Measurements from ENCODE around the gene ARHGEF28. TPM values are rescaled to one million over a fixed set of nuclear protein-coding genes. Genes with fewer than 3 reads are reported as not detected.

Gene ARHGEF28
- total RNA-seq, 1 donor from 2014 or later: 8.5 TPM

DNA sequence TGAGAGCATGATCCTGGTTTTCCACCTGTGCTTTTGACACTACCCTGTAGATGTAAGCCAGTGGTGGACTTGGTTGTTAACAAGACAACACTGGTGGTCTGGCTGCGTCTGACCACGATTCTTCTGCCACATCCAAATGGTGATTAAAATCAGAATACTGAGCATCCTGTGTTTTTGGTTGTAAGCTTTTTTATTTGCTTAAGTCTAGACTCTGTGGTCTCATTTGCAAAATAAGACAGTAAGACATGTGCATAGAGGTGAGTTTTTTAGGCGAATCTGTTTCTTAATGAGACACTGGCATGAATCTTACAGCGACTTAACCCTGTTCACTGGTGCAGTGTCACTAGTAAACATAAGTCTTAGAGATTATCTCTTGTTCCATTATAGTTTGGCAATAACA lies 165.4 kb downstream of the ARHGEF28 start:
- H3K79me2 ChIP-seq (ENCODE audit: insufficient read depth, low read length): no peaks in the 10 kb centered on the region
- no peak overlapping the region for H3K27ac Mint-ChIP-seq (ENCODE audit: unreplicated experiment)
- no peak overlapping the region for H2AFZ ChIP-seq (ENCODE audit: low read depth, low read length)
- FAIRE-seq (no peak), DNase-seq (ENCODE audit: low read depth) (no peak)
- no peak overlapping the region for H3K9ac ChIP-seq (ENCODE audit: low read length)
- H3K27me3 ChIP-seq (ENCODE audit: insufficient read depth, low read length): no peaks in the 10 kb centered on the region
- no peaks in the 10 kb centered on the region for H3K9me3 ChIP-seq (ENCODE audit: insufficient read depth, low read depth, low read length)
- H3K36me3 Mint-ChIP-seq (ENCODE audit: low read depth, unreplicated experiment): no peaks in the 10 kb centered on the region
- H3K27ac ChIP-seq (ENCODE audit: low read depth, low read length): no peak overlapping the region
- no peak overlapping the region for H3K4me3 Mint-ChIP-seq (ENCODE audit: unreplicated experiment)
- H3K36me3 ChIP-seq (ENCODE audit: insufficient read depth, low read length): no peaks in the 10 kb centered on the region
- H3K4me1 ChIP-seq (ENCODE audit: insufficient read depth, low read length): peaks cover 21% of the 10 kb centered on the region
- no peaks in the 10 kb centered on the region for H3K9me3 Mint-ChIP-seq (ENCODE audit: unreplicated experiment)
- H3K4me2 ChIP-seq (ENCODE audit: low read length): no peak overlapping the region
- peaks cover 12% of the 10 kb centered on the region for H3K4me1 Mint-ChIP-seq (ENCODE audit: low read depth, unreplicated experiment)
- TF ChIP-seq EZH2 (IDR thresholded peaks at IDR 0.05; ENCODE audit: insufficient read depth, low read length): no peak
- TF ChIP-seq, protein P1, sequence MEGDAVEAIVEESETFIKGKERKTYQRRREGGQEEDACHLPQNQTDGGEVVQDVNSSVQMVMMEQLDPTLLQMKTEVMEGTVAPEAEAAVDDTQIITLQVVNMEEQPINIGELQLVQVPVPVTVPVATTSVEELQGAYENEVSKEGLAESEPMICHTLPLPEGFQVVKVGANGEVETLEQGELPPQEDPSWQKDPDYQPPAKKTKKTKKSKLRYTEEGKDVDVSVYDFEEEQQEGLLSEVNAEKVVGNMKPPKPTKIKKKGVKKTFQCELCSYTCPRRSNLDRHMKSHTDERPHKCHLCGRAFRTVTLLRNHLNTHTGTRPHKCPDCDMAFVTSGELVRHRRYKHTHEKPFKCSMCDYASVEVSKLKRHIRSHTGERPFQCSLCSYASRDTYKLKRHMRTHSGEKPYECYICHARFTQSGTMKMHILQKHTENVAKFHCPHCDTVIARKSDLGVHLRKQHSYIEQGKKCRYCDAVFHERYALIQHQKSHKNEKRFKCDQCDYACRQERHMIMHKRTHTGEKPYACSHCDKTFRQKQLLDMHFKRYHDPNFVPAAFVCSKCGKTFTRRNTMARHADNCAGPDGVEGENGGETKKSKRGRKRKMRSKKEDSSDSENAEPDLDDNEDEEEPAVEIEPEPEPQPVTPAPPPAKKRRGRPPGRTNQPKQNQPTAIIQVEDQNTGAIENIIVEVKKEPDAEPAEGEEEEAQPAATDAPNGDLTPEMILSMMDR (IDR thresholded peaks at IDR 0.05; ENCODE audit: insufficient read depth, low read depth, low read length): no peak
- H3K4me3 ChIP-seq (ENCODE audit: insufficient read depth, low read depth, low read length): no peak overlapping the region
- no peaks in the 10 kb centered on the region for H3K27me3 Mint-ChIP-seq (ENCODE audit: low read depth, unreplicated experiment)
- H4K20me1 ChIP-seq (ENCODE audit: insufficient read depth, low read length): no peaks in the 10 kb centered on the region

GRCh38 chr5:73792687-73793320 lies 166.8 kb downstream of the ARHGEF28 start:
- H3K79me2 ChIP-seq (ENCODE audit: insufficient read depth, low read length): no peaks in the 10 kb centered on the region
- peak overlapping the region; percentile 20 for H3K9ac ChIP-seq (ENCODE audit: low read length)
- peaks cover 26% of the 10 kb centered on the region for H3K4me1 Mint-ChIP-seq (ENCODE audit: low read depth, unreplicated experiment)
- no peak overlapping the region for H3K4me3 Mint-ChIP-seq (ENCODE audit: unreplicated experiment)
- H3K9me3 ChIP-seq (ENCODE audit: insufficient read depth, low read depth, low read length): no peaks in the 10 kb centered on the region
- no peaks in the 10 kb centered on the region for H3K36me3 Mint-ChIP-seq (ENCODE audit: low read depth, unreplicated experiment)
- H3K27ac ChIP-seq (ENCODE audit: low read depth, low read length): no peak overlapping the region
- H3K36me3 ChIP-seq (ENCODE audit: insufficient read depth, low read length): no peaks in the 10 kb centered on the region
- no peak overlapping the region for H2AFZ ChIP-seq (ENCODE audit: low read depth, low read length)
- no peak overlapping the region for H3K4me2 ChIP-seq (ENCODE audit: low read length)
- no peak for FAIRE-seq
- no peaks in the 10 kb centered on the region for H3K9me3 Mint-ChIP-seq (ENCODE audit: unreplicated experiment)
- TF ChIP-seq, protein P1 (IDR thresholded peaks at IDR 0.05; ENCODE audit: insufficient read depth, low read depth, low read length): peak; percentile 100
- no peak for TF ChIP-seq EZH2 (IDR thresholded peaks at IDR 0.05; ENCODE audit: insufficient read depth, low read length)
- no peak overlapping the region for H3K27ac Mint-ChIP-seq (ENCODE audit: unreplicated experiment)
- peak; percentile 42 for DNase-seq (ENCODE audit: low read depth)
- H3K4me1 ChIP-seq (ENCODE audit: insufficient read depth, low read length): peaks cover 35% of the 10 kb centered on the region
- H3K27me3 Mint-ChIP-seq (ENCODE audit: low read depth, unreplicated experiment): no peaks in the 10 kb centered on the region
- no peaks in the 10 kb centered on the region for H4K20me1 ChIP-seq (ENCODE audit: insufficient read depth, low read length)
- no peaks in the 10 kb centered on the region for H3K27me3 ChIP-seq (ENCODE audit: insufficient read depth, low read length)
- no peak overlapping the region for H3K4me3 ChIP-seq (ENCODE audit: insufficient read depth, low read depth, low read length)

- no peak for FAIRE-seq
These were observed 167.9 kb downstream of the ARHGEF28 start for GRCh38 chr5:73793911-73794310.

More at GRCh38 chr5:73793911-73794310, 167.9 kb downstream of the ARHGEF28 start:
- Mint-ChIP-seq H3K4me3 (ENCODE audit: unreplicated experiment) (no peak overlapping the region), H3K4me1 (ENCODE audit: low read depth, unreplicated experiment) (peaks cover 26% of the 10 kb centered on the region), H3K36me3 (ENCODE audit: low read depth, unreplicated experiment) (no peaks in the 10 kb centered on the region), H3K27ac (ENCODE audit: unreplicated experiment) (no peak overlapping the region), H3K9me3 (ENCODE audit: unreplicated experiment) (no peaks in the 10 kb centered on the region), H3K27me3 (ENCODE audit: low read depth, unreplicated experiment) (no peaks in the 10 kb centered on the region)
- H3K79me2 ChIP-seq (ENCODE audit: insufficient read depth, low read length): no peaks in the 10 kb centered on the region
- H3K4me2 ChIP-seq (ENCODE audit: low read length): peak overlapping the region; percentile 30
- no peak overlapping the region for H3K4me3 ChIP-seq (ENCODE audit: insufficient read depth, low read depth, low read length)
- no peaks in the 10 kb centered on the region for H3K36me3 ChIP-seq (ENCODE audit: insufficient read depth, low read length)
- peak overlapping the region; percentile 33 for H3K27ac ChIP-seq (ENCODE audit: low read depth, low read length)
- H3K27me3 ChIP-seq (ENCODE audit: insufficient read depth, low read length): no peaks in the 10 kb centered on the region
- no peak overlapping the region for H2AFZ ChIP-seq (ENCODE audit: low read depth, low read length)
- H3K9ac ChIP-seq (ENCODE audit: low read length): peak overlapping the region; percentile 20
- H4K20me1 ChIP-seq (ENCODE audit: insufficient read depth, low read length): no peaks in the 10 kb centered on the region
- H3K4me1 ChIP-seq (ENCODE audit: insufficient read depth, low read length): peaks cover 35% of the 10 kb centered on the region
- TF ChIP-seq, protein P1 (IDR thresholded peaks at IDR 0.05; ENCODE audit: insufficient read depth, low read depth, low read length): no peak
- TF ChIP-seq EZH2 (IDR thresholded peaks at IDR 0.05; ENCODE audit: insufficient read depth, low read length): no peak
- H3K9me3 ChIP-seq (ENCODE audit: insufficient read depth, low read depth, low read length): no peaks in the 10 kb centered on the region
- peak; percentile 78 for DNase-seq (ENCODE audit: low read depth)
